Transverse colon (tissue), 4 donors: ENCODE measurements around the gene ZNF217.

Source experiments
- CTCF ChIP-seq, 5 experiments: fragments of 200-600 bp in 3 of 5; fragments of 450-650 bp in 2 of 5; sonication (generic) in 3 of 5; IDR thresholded peaks; 1 replicate in 2 of 5; 2 replicates in 3 of 5; pipeline ENCODE4 v1.5.1; 2016 to 2017; ENCODE audit warnings: antibody characterized with exemption in 5 of 5, inconsistent platforms in 3 of 5, mild to moderate bottlenecking in 2 of 5, moderate library complexity in 1 of 5
- POLR2AphosphoS5 ChIP-seq, 3 donors: sonication (generic); formaldehyde crosslinking; IDR thresholded peaks; one replicate each; pipeline ENCODE4 v1.6.1; 2016; ENCODE audit warnings: antibody characterized with exemption in 3 of 3

GRCh38 chr20:53533500-53533899 is 60.1 kb downstream of the ZNF217 start:
- no peak for TF ChIP-seq POLR2AphosphoS5 (IDR thresholded peaks at IDR 0.05)
- no peak for TF ChIP-seq CTCF (IDR thresholded peaks at IDR 0.05)
